ENCODE results near the gene FHOD3. TPM values are rescaled to one million over a fixed set of nuclear protein-coding genes. Genes with fewer than 3 reads are reported as not detected.
A peak's percentile ranks its signal among the peaks of the same experiment; 100 is the strongest.

Gene FHOD3
- total RNA-seq, 1 experiment from 2014 or later = 0.34 TPM

GRCh38 chr18:36411745-36412168, 114.2 kb downstream of the FHOD3 start:
- Histone ChIP-seq H3K27ac (ENCODE audit: low read depth, low read length, poor library complexity, severe bottlenecking) (no peak overlapping the region), H3K36me3 (ENCODE audit: insufficient read depth, low read length, poor library complexity, severe bottlenecking) (no peaks in the 10 kb centered on the region), H3K9me3 (ENCODE audit: low read depth, low read length, poor library complexity, severe bottlenecking) (no peaks in the 10 kb centered on the region), H3K4me1 (ENCODE audit: insufficient read depth, low read length, poor library complexity, severe bottlenecking) (no peaks in the 10 kb centered on the region), H3K27me3 (replicated peaks; ENCODE audit: insufficient read depth, low read depth, low read length, poor library complexity) (no peaks in the 10 kb centered on the region), H3K4me3 (ENCODE audit: low read depth, low read length, poor library complexity, severe bottlenecking) (no peak overlapping the region)
- POLR2A ChIA-PET (ENCODE audit: low non-redundant PET) = no interaction called here
- no TSS peak for BruUV-seq (replicated peaks)
- intact Hi-C loops (cut with micrococcal nuclease; ENCODE audit: unreplicated experiment) = no loop called here
- TF ChIP-seq EZH2 (IDR thresholded peaks at IDR 0.05; ENCODE audit: borderline replicate concordance, low read depth, low read length, poor library complexity, severe bottlenecking) (no peak), CTCF (conservative IDR thresholded peaks at IDR 0.05; ENCODE audit: low read depth, low read length) (peak; percentile 45; the same call in 1 of the 2 replicates)
- peak; percentile 43 for DNase-seq (ENCODE audit: low spot score)
- CTCF ChIA-PET = no interaction called here

GRCh38 chr18:36412778-36413177, 115.3 kb downstream of the FHOD3 start:
- no TSS peak for BruUV-seq (replicated peaks)
- TF ChIP-seq EZH2 (IDR thresholded peaks at IDR 0.05; ENCODE audit: borderline replicate concordance, low read depth, low read length, poor library complexity, severe bottlenecking) (no peak), CTCF (conservative IDR thresholded peaks at IDR 0.05; ENCODE audit: low read depth, low read length) (peak; percentile 22; the same call in 1 of the 2 replicates)
- POLR2A ChIA-PET (ENCODE audit: low non-redundant PET) = no interaction called here
- Histone ChIP-seq H3K9me3 (ENCODE audit: low read depth, low read length, poor library complexity, severe bottlenecking) (no peaks in the 10 kb centered on the region), H3K4me1 (ENCODE audit: insufficient read depth, low read length, poor library complexity, severe bottlenecking) (no peaks in the 10 kb centered on the region), H3K4me3 (ENCODE audit: low read depth, low read length, poor library complexity, severe bottlenecking) (no peak overlapping the region), H3K27me3 (replicated peaks; ENCODE audit: insufficient read depth, low read depth, low read length, poor library complexity) (no peaks in the 10 kb centered on the region), H3K36me3 (ENCODE audit: insufficient read depth, low read length, poor library complexity, severe bottlenecking) (no peaks in the 10 kb centered on the region), H3K27ac (ENCODE audit: low read depth, low read length, poor library complexity, severe bottlenecking) (no peak overlapping the region)
- peak; percentile 5 for DNase-seq (ENCODE audit: low spot score)
- intact Hi-C loops (cut with micrococcal nuclease; ENCODE audit: unreplicated experiment) = no loop called here
- CTCF ChIA-PET = interaction anchor here (0.5 kb wide), 1 partner anchor 241 kb away, joined by 5 read pairs; no protein-coding TSS in a partner anchor

GRCh38 chr18:36415171-36415570, 117.7 kb downstream of the FHOD3 start:
- Histone ChIP-seq H3K27me3 (replicated peaks; ENCODE audit: insufficient read depth, low read depth, low read length, poor library complexity) (peaks cover 4% of the 10 kb centered on the region), H3K4me1 (ENCODE audit: insufficient read depth, low read length, poor library complexity, severe bottlenecking) (no peaks in the 10 kb centered on the region), H3K4me3 (ENCODE audit: low read depth, low read length, poor library complexity, severe bottlenecking) (no peak overlapping the region), H3K9me3 (ENCODE audit: low read depth, low read length, poor library complexity, severe bottlenecking) (no peaks in the 10 kb centered on the region), H3K27ac (ENCODE audit: low read depth, low read length, poor library complexity, severe bottlenecking) (no peak overlapping the region), H3K36me3 (ENCODE audit: insufficient read depth, low read length, poor library complexity, severe bottlenecking) (no peaks in the 10 kb centered on the region)
- POLR2A ChIA-PET (ENCODE audit: low non-redundant PET) = no interaction called here
- DNase-seq (ENCODE audit: low spot score) = no peak
- BruUV-seq (replicated peaks) = no TSS peak
- CTCF ChIA-PET = interaction anchor here (0.5 kb wide), 1 partner anchor 20 kb away, joined by 3 read pairs; no protein-coding TSS in a partner anchor
- TF ChIP-seq CTCF (conservative IDR thresholded peaks at IDR 0.05; ENCODE audit: low read depth, low read length) (no peak), EZH2 (IDR thresholded peaks at IDR 0.05; ENCODE audit: borderline replicate concordance, low read depth, low read length, poor library complexity, severe bottlenecking) (no peak)
- intact Hi-C loops (cut with micrococcal nuclease; ENCODE audit: unreplicated experiment) = no loop called here

Data from A673 (cell line).